ENCODE measurements around the gene KIF17. TPM values are rescaled to one million over a fixed set of nuclear protein-coding genes. Genes with fewer than 3 reads are reported as not detected.

KIF17 gene
- total RNA-seq, 1 donor from 2014 or later: 2.2 TPM

DNA sequence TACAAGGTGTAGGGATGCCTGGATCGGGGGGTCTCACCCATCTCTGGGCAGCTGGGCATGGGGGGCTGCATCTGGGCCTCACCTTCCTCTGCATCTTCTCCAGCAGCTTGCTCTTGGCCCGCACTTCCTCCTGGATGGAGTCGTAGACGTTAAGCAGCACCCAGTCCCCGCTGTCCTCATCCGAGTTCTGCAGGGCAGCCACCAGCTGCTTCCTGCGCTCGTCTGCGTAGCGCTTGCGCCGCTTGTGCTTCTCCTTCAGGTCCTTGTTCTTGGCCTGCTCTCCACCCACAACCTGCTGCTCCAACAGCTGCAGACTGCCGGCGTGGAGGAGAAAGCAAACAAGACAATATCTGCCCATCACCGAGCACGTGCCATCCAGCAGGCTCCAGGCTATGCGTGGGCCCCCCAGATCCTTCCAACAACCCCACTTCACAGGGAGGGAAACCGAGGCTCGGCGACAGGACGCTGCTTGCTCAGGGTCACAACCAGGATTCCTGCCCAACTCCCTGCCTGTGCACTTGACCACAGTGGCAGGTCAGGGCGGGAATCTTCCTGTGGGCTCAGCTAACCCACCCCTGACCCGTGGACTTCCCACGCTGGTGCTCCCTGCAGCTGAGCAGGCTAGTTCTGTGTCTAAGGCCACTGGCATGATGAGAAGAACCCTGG lies 35.1 kb downstream of the KIF17 start:
- Mint-ChIP-seq H3K36me3 (no peaks in the 10 kb centered on the region), H3K9me3 (no peaks in the 10 kb centered on the region), H3K27ac (no peak overlapping the region), H3K27me3 (ENCODE audit: insufficient read depth, low read depth) (peaks cover 3% of the 10 kb centered on the region), H3K4me3 (no peak overlapping the region), H3K4me1 (peaks cover 3% of the 10 kb centered on the region)
- TF ChIP-seq EZH2phosphoT487 (IDR thresholded peaks at IDR 0.05) (no peak), EZH2 (IDR thresholded peaks at IDR 0.05) (no peak), CTCF (IDR thresholded peaks at IDR 0.05) (no peak)
- no peak for DNase-seq (ENCODE audit: low spot score)
- H2AFZ ChIP-seq (replicated peaks): no peak overlapping the region
- no peaks in the 10 kb centered on the region for H3K9me3 ChIP-seq (ENCODE audit: low read depth)
- H3K9ac ChIP-seq: no peak overlapping the region
- H3K4me1 ChIP-seq: no peaks in the 10 kb centered on the region
- no peak overlapping the region for H3K27ac ChIP-seq
- no peaks in the 10 kb centered on the region for H3F3A ChIP-seq (ENCODE audit: low read depth)
- H3K27me3 ChIP-seq: no peaks in the 10 kb centered on the region
- H3K36me3 ChIP-seq: no peaks in the 10 kb centered on the region
- H3K4me2 ChIP-seq: no peak overlapping the region
- no peaks in the 10 kb centered on the region for H3K79me2 ChIP-seq (ENCODE audit: low read depth)
- H3K4me3 ChIP-seq: no peak overlapping the region
- no peaks in the 10 kb centered on the region for H4K20me1 ChIP-seq (ENCODE audit: low read depth)

DNA sequence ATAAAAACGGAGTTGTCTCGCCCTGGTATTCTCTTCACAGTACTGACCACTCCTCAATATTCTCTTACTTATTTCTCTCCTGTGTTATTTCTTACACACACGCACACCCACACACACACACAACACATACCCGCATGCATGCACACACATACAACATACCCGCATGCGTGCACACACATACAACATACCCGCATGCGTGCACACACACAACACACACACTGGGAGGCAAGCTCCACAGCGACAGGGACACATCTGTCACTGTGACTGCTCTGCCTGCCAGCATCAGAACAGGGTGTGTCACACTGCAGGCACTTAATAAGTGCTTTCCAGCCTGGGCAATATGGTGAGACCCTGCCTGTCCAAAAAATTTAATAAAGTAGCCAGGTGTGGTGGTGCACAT lies 35.8 kb downstream of the KIF17 start:
- no peaks in the 10 kb centered on the region for H3K27me3 ChIP-seq
- no peaks in the 10 kb centered on the region for H3K9me3 ChIP-seq (ENCODE audit: low read depth)
- H3K27ac ChIP-seq: no peak overlapping the region
- Mint-ChIP-seq H3K4me1 (peaks cover 3% of the 10 kb centered on the region), H3K9me3 (no peaks in the 10 kb centered on the region), H3K27me3 (ENCODE audit: insufficient read depth, low read depth) (peaks cover 3% of the 10 kb centered on the region), H3K27ac (no peak overlapping the region), H3K36me3 (no peaks in the 10 kb centered on the region), H3K4me3 (no peak overlapping the region)
- no peak overlapping the region for H2AFZ ChIP-seq (replicated peaks)
- no peak overlapping the region for H3K9ac ChIP-seq
- no peaks in the 10 kb centered on the region for H4K20me1 ChIP-seq (ENCODE audit: low read depth)
- H3F3A ChIP-seq (ENCODE audit: low read depth): no peaks in the 10 kb centered on the region
- H3K79me2 ChIP-seq (ENCODE audit: low read depth): no peaks in the 10 kb centered on the region
- no peaks in the 10 kb centered on the region for H3K4me1 ChIP-seq
- DNase-seq (ENCODE audit: low spot score): no peak
- no peaks in the 10 kb centered on the region for H3K36me3 ChIP-seq
- H3K4me3 ChIP-seq: no peak overlapping the region
- H3K4me2 ChIP-seq: no peak overlapping the region
- no peak for TF ChIP-seq CTCF (IDR thresholded peaks at IDR 0.05)
- no peak for TF ChIP-seq EZH2phosphoT487 (IDR thresholded peaks at IDR 0.05)
- no peak for TF ChIP-seq EZH2 (IDR thresholded peaks at IDR 0.05)

DNA sequence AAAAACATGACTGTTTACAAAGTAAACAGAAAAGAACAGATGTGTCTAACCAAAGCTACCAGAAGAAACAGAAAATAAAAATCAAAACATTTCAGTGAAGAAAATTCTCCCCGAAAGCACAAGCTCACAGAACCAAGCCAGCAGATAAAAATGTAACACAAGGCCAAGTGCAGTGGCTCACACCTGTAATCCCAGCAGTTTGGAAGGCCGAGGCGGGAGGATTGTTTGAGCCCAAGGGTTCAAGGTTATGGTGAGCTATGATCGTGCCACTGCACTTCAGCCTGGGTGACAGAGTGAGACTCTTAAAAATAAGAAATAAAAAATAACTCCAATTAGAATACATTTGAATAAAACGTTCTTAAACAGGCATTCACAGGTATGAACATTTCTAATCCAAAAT lies 37.5 kb downstream of the KIF17 start:
- no peaks in the 10 kb centered on the region for H3F3A ChIP-seq (ENCODE audit: low read depth)
- H3K4me3 Mint-ChIP-seq: no peak overlapping the region
- H3K4me1 ChIP-seq: no peaks in the 10 kb centered on the region
- H3K9me3 ChIP-seq (ENCODE audit: low read depth): no peaks in the 10 kb centered on the region
- no peak overlapping the region for H2AFZ ChIP-seq (replicated peaks)
- H3K27ac Mint-ChIP-seq: no peak overlapping the region
- no peaks in the 10 kb centered on the region for H3K9me3 Mint-ChIP-seq
- no peak overlapping the region for H3K9ac ChIP-seq
- DNase-seq (ENCODE audit: low spot score): no peak
- peaks cover 3% of the 10 kb centered on the region for H3K27me3 Mint-ChIP-seq (ENCODE audit: insufficient read depth, low read depth)
- no peaks in the 10 kb centered on the region for H3K4me1 Mint-ChIP-seq
- H3K4me2 ChIP-seq: no peak overlapping the region
- no peaks in the 10 kb centered on the region for H3K79me2 ChIP-seq (ENCODE audit: low read depth)
- no peaks in the 10 kb centered on the region for H4K20me1 ChIP-seq (ENCODE audit: low read depth)
- no peaks in the 10 kb centered on the region for H3K36me3 ChIP-seq
- no peaks in the 10 kb centered on the region for H3K27me3 ChIP-seq
- no peaks in the 10 kb centered on the region for H3K36me3 Mint-ChIP-seq
- TF ChIP-seq CTCF (IDR thresholded peaks at IDR 0.05) (no peak), EZH2phosphoT487 (IDR thresholded peaks at IDR 0.05) (no peak)
- no peak overlapping the region for H3K4me3 ChIP-seq
- H3K27ac ChIP-seq: no peak overlapping the region

All from neural progenitor cell (in vitro differentiated cells).